H1 (cell line): ENCODE data around the gene CLEC18C. TPM values are rescaled to one million over a fixed set of nuclear protein-coding genes. Genes with fewer than 3 reads are reported as not detected.

Source experiments
- CTCF ChIA-PET: fragments of 300-600 bp; sonication (Branson Sonifier 250); formaldehyde crosslinking; loops from one replicate; lab custom pipeline; 2021; ENCODE audit not compliant: partially characterized antibody; lab: Charles Lee
- POLR2A ChIA-PET: fragments of 300-600 bp; sonication (Branson Sonifier 250); formaldehyde crosslinking; loops from one replicate; lab custom pipeline; 2021; ENCODE audit warnings: inconsistent platforms; ENCODE audit not compliant: partially characterized antibody; lab: Charles Lee
- DNase-seq, 2 experiments: peaks; one replicate each; pipeline versions ENCODE4 v3.0.0 to v3.0.0-alpha.2; 2010 to 2022; ENCODE audit warnings: low spot score in 2 of 2, low read depth in 1 of 2, mixed read lengths in 1 of 2
- FAIRE-seq: peaks from 2 replicates; lab custom pipeline; 2011; peaks lifted over from hg19 to GRCh38; lab: Jason Lieb, UNC
- H2AFZ ChIP-seq: 2 replicates; pipeline ENCODE4 v1.8.1; 2012; ENCODE audit warnings: low read length, inconsistent platforms
- H2AK5ac ChIP-seq: 2 replicates; pipeline ENCODE4 v1.6.1; 2013; ENCODE audit warnings: low read depth, low read length
- H2BK120ac ChIP-seq: replicated peaks from 2 replicates; pipeline ENCODE3; 2013; ENCODE audit warnings: low read depth, low read length, inconsistent platforms
- H2BK12ac ChIP-seq: 2 replicates; pipeline ENCODE4 v1.6.1; 2013; ENCODE audit warnings: low read depth, low read length
- H2BK15ac ChIP-seq: 2 replicates; pipeline ENCODE4 v1.6.1; 2013; ENCODE audit warnings: low read length
- H2BK20ac ChIP-seq: 2 replicates; pipeline ENCODE4 v1.6.1; 2013; ENCODE audit warnings: low read length
- H2BK5ac ChIP-seq: 2 replicates; pipeline ENCODE4 v1.6.1; 2013; ENCODE audit warnings: low read depth, low read length
- H3K14ac ChIP-seq: 2 replicates; pipeline ENCODE4 v1.6.1; 2013; ENCODE audit warnings: inconsistent platforms; ENCODE audit not compliant: insufficient read length
- H3K18ac ChIP-seq: 2 replicates; pipeline ENCODE4 v1.6.1; 2013; ENCODE audit warnings: low read length; ENCODE audit errors: extremely low read depth
- H3K23ac ChIP-seq: 2 replicates; pipeline ENCODE4 v1.6.1; 2013; ENCODE audit warnings: inconsistent platforms; ENCODE audit not compliant: insufficient read length
- H3K23me2 ChIP-seq: 2 replicates; pipeline ENCODE4 v1.6.1; 2013; ENCODE audit warnings: low read depth, low read length
- H3K27ac ChIP-seq: 2 replicates; pipeline ENCODE4 v1.6.1; 2011; ENCODE audit warnings: low read depth, low read length, inconsistent platforms
- H3K27me3 ChIP-seq, 4 experiments: replicated peaks in 1 of 4; 1 replicate in 1 of 4; 2 replicates in 3 of 4; pipeline versions ENCODE4 v1.6.1 to v1.8.1; 2011 to 2013; ENCODE audit warnings: low read length in 3 of 4, mild to moderate bottlenecking in 3 of 4, inconsistent platforms in 2 of 4, mixed read lengths in 2 of 4, moderate library complexity in 1 of 4; ENCODE audit not compliant: control insufficient read depth in 3 of 4, insufficient read depth in 3 of 4; ENCODE audit errors: extremely low read depth in 1 of 4
- H3K36me3 ChIP-seq, 4 experiments: 2 replicates each; pipeline versions ENCODE4 v1.6.1 to v1.8.1; 2011 to 2013; ENCODE audit warnings: mild to moderate bottlenecking in 4 of 4, low read length in 3 of 4, moderate library complexity in 2 of 4, control low read depth in 1 of 4, inconsistent platforms in 1 of 4; ENCODE audit not compliant: insufficient read depth in 4 of 4, control insufficient read depth in 2 of 4
- H3K4ac ChIP-seq: replicated peaks from 2 replicates; pipeline ENCODE3; 2013; ENCODE audit warnings: low read length, low read depth, mixed read lengths, inconsistent platforms; ENCODE audit not compliant: insufficient read length
- H3K4me1 ChIP-seq, 4 experiments: replicated peaks in 1 of 4; 1 replicate in 1 of 4; 2 replicates in 3 of 4; pipeline versions ENCODE4 v1.6.1 to v1.8.1; 2011 to 2013; ENCODE audit warnings: low read length in 3 of 4, inconsistent platforms in 2 of 4, mixed read lengths in 1 of 4; ENCODE audit not compliant: insufficient read depth in 4 of 4, control insufficient read depth in 3 of 4
- H3K4me2 ChIP-seq, 2 experiments: 2 replicates each; pipeline versions ENCODE4 v1.6.1 to v1.8.1; 2011 to 2013; ENCODE audit warnings: low read depth in 2 of 2, low read length in 2 of 2, control low read depth in 1 of 2, inconsistent platforms in 1 of 2, mild to moderate bottlenecking in 1 of 2; ENCODE audit not compliant: insufficient read depth in 1 of 2
- H3K4me3 ChIP-seq, 4 experiments: fragments of 200-600, 300-600 bp in 1 of 4; sonication (generic), shearing (Covaris generic), sonication (Bioruptor Twin) in 1 of 4; 2 replicates each; pipeline versions ENCODE4 v1.5.1 to v1.8.1; 2011 to 2016; ENCODE audit warnings: low read length in 4 of 4, low read depth in 3 of 4, control low read depth in 2 of 4, inconsistent platforms in 2 of 4, mild to moderate bottlenecking in 2 of 4, mixed read lengths in 1 of 4, moderate library complexity in 1 of 4; ENCODE audit not compliant: insufficient read depth in 2 of 4; ENCODE audit errors: extremely low read depth in 1 of 4
- H3K56ac ChIP-seq: replicated peaks from 2 replicates; pipeline ENCODE3; 2013; ENCODE audit warnings: low read depth, mild to moderate bottlenecking, mixed read lengths, low read length, inconsistent platforms; ENCODE audit not compliant: insufficient read length
- H3K79me1 ChIP-seq: 2 replicates; pipeline ENCODE4 v1.6.1; 2013; ENCODE audit warnings: low read depth, low read length, control low read depth
- H3K79me2 ChIP-seq, 2 experiments: 2 replicates each; pipeline versions ENCODE4 v1.6.1 to v1.8.1; 2012 to 2013; ENCODE audit warnings: low read length in 2 of 2, mild to moderate bottlenecking in 2 of 2, inconsistent platforms in 1 of 2; ENCODE audit not compliant: insufficient read depth in 2 of 2, control insufficient read depth in 1 of 2
- H3K9ac ChIP-seq, 4 experiments: replicated peaks in 1 of 4; 1 replicate in 1 of 4; 2 replicates in 3 of 4; pipeline versions ENCODE4 v1.6.1 to v1.8.1; 2011 to 2013; ENCODE audit warnings: low read depth in 3 of 4, low read length in 3 of 4, control low read depth in 2 of 4, mild to moderate bottlenecking in 2 of 4, moderate library complexity in 2 of 4, inconsistent platforms in 1 of 4; ENCODE audit errors: extremely low read depth in 1 of 4
- H3K9me3 ChIP-seq, 2 experiments: 2 replicates each; pipeline versions ENCODE4 v1.6.1 to v1.8.1; 2012 to 2013; ENCODE audit warnings: mild to moderate bottlenecking in 2 of 2, moderate library complexity in 2 of 2, control low read depth in 1 of 2, inconsistent platforms in 1 of 2, low read depth in 1 of 2, low read length in 1 of 2, mixed read lengths in 1 of 2; ENCODE audit not compliant: insufficient read depth in 2 of 2
- H4K20me1 ChIP-seq, 2 experiments: replicated peaks in 1 of 2; 2 replicates each; pipeline versions ENCODE3 to v1.8.1; 2011 to 2013; ENCODE audit warnings: inconsistent platforms in 2 of 2, low read length in 2 of 2, mild to moderate bottlenecking in 1 of 2; ENCODE audit not compliant: insufficient read depth in 2 of 2, control insufficient read depth in 1 of 2
- H4K5ac ChIP-seq: 2 replicates; pipeline ENCODE4 v1.6.1; 2013; ENCODE audit warnings: low read length, low read depth, mixed read lengths, inconsistent platforms; ENCODE audit not compliant: insufficient read length
- H4K8ac ChIP-seq: 2 replicates; pipeline ENCODE4 v1.8.0; 2013; ENCODE audit warnings: mild to moderate bottlenecking, moderate library complexity, low read length, inconsistent platforms; ENCODE audit not compliant: insufficient read depth; ENCODE audit errors: extremely low read depth
- H4K91ac ChIP-seq: replicated peaks from 2 replicates; pipeline ENCODE3; 2013; ENCODE audit warnings: low read length, mixed read lengths, inconsistent platforms; ENCODE audit not compliant: insufficient read length
- ATF2 ChIP-seq: IDR thresholded peaks from 2 replicates; pipeline ENCODE4 v1.6.1; 2012; ENCODE audit warnings: low read length, inconsistent platforms
- EGR1 ChIP-seq: IDR thresholded peaks from 2 replicates; pipeline ENCODE4 v1.6.1; 2011; ENCODE audit warnings: low read depth, low read length, borderline replicate concordance
- FOSL1 ChIP-seq: IDR thresholded peaks from 2 replicates; pipeline ENCODE4 v1.6.1; 2011; ENCODE audit warnings: mild to moderate bottlenecking, low read depth, low read length, moderate library complexity; ENCODE audit not compliant: insufficient read depth
- GABPA ChIP-seq: IDR thresholded peaks from 2 replicates; pipeline ENCODE4 v1.6.1; 2011; ENCODE audit warnings: mild to moderate bottlenecking, low read length, moderate library complexity, borderline replicate concordance; ENCODE audit not compliant: insufficient read depth
- HDAC6 ChIP-seq: IDR thresholded peaks from one replicate; pipeline ENCODE4 v1.7.1; 2012; ENCODE audit warnings: low read depth, mild to moderate bottlenecking, inconsistent platforms, low read length, moderate library complexity
- MAFK ChIP-seq: IDR thresholded peaks from 2 replicates; pipeline ENCODE4 v1.6.1; 2012; ENCODE audit warnings: low read depth, mild to moderate bottlenecking, improper control_type of control experiment, low read length
- POU5F1 ChIP-seq: IDR thresholded peaks from 2 replicates; pipeline ENCODE4 v1.6.1; 2011; ENCODE audit warnings: low read depth, mild to moderate bottlenecking, low read length, moderate library complexity
- RBBP5 ChIP-seq: IDR thresholded peaks from 2 replicates; pipeline ENCODE4 v1.7.1; 2012; ENCODE audit warnings: low read depth, mild to moderate bottlenecking, inconsistent platforms, low read length, moderate library complexity, borderline replicate concordance
- SIX5 ChIP-seq: IDR thresholded peaks from 2 replicates; pipeline ENCODE4 v1.6.1; 2011; ENCODE audit warnings: mild to moderate bottlenecking, low read depth, low read length
- SP4 ChIP-seq: IDR thresholded peaks from 2 replicates; pipeline ENCODE4 v1.6.1; 2012; ENCODE audit warnings: low read length, inconsistent platforms
- SUZ12 ChIP-seq: fragments of 200-600 bp; sonication (generic); IDR thresholded peaks from 2 replicates; pipeline ENCODE4 v1.6.1; 2012; ENCODE audit warnings: mild to moderate bottlenecking, inconsistent platforms, low read length, moderate library complexity, mixed read lengths
- USF2 ChIP-seq: IDR thresholded peaks from 2 replicates; pipeline ENCODE4 v1.6.1; 2011; ENCODE audit warnings: low read length, improper control_type of control experiment
- WGBS, 2 experiments: shearing (Covaris generic) in 1 of 2; methylation state at CpG; one replicate each; pipeline versions ENCODE4 v1.1.6 to v1.1.7; 2013 to 2015; ENCODE audit warnings: low lambda C conversion rate in 2 of 2, mixed read lengths in 2 of 2, inconsistent platforms in 1 of 2, low coverage in 1 of 2, missing lambda C conversion rate in 1 of 2; ENCODE audit not compliant: insufficient replicate concordance in 2 of 2, insufficient coverage in 1 of 2, insufficient read length in 1 of 2; ENCODE audit errors: extremely low coverage in 1 of 2, missing lambda C conversion rate in 1 of 2; 5-methylcytosine and 5-hydroxymethylcytosine counted together
- polyA plus RNA-seq, 7 experiments: library from polyadenylated mRNA; depleted of rRNA in 3 of 7; stranded (reverse) in 5 of 7; unstranded in 2 of 7; fragments of >200 nt in 5 of 7; fragments of 200-250 nt in 2 of 7; gene quantifications; 1 replicate in 5 of 7; 2 replicates in 1 of 7; 4 replicates in 1 of 7; pipeline versions ENCODE4 v1.2.1 to v1.2.3, GENCODE V29; 2011 to 2013; ENCODE audit warnings: missing spikeins in 2 of 7, mixed read lengths in 2 of 7
- total RNA-seq: library from RNA; stranded (reverse); fragmentation: NEBNext Ultra II Directional; extraction: Animal tissue kit (Norgen Biotek cat#: 25700); gene quantifications from 2 replicates; pipeline ENCODE4 v1.2.1, GENCODE V29; 2021

Gene CLEC18C
- total and polyA plus RNA-seq, 2 of the 8 experiments (the other 6 are each of a cell fraction or from before 2014, with no cell fraction given) = 0.11 TPM; not detected in 1

- no peak overlapping the region for H4K8ac ChIP-seq
- H4K91ac ChIP-seq = no peak overlapping the region
- H3K79me2 ChIP-seq = no peaks in the 10 kb centered on the region
- H3K27ac ChIP-seq = no peak overlapping the region
- no peak overlapping the region for H3K18ac ChIP-seq
- POLR2A ChIA-PET = no interaction called here
- no peak overlapping the region for H2BK12ac ChIP-seq
- no peak for FAIRE-seq
- no peaks in the 10 kb centered on the region; the same call in 1 of the 2 replicates for H3K23me2 ChIP-seq
- H2BK120ac ChIP-seq = no peak overlapping the region
- no peak for DNase-seq
- CTCF ChIA-PET = interaction anchor here (0.9 to 1.9 kb wide), 5 partner anchors 8 to 111 kb away, joined by 3 to 5 read pairs (median 4); no protein-coding TSS in a partner anchor
- H3K4me1 ChIP-seq = no peaks in the 10 kb centered on the region
- no peaks in the 10 kb centered on the region for H3K9me3 ChIP-seq
- 97% methylated on average over 11 of the region's 11 CpGs; no CpG with 5 or more reads in 1 of the 2 experiments for WGBS, 2 experiments
- H3K4me2 ChIP-seq = no peak overlapping the region
- H2BK5ac ChIP-seq = no peak overlapping the region
- no peak overlapping the region for H4K5ac ChIP-seq
- H3K14ac ChIP-seq = no peak overlapping the region
- H3K36me3 ChIP-seq = peaks cover 36 to 90% (median 67%) of the 10 kb centered on the region in 4 experiments
- H2BK15ac ChIP-seq = no peak overlapping the region
- no peak overlapping the region for H3K23ac ChIP-seq
- H3K56ac ChIP-seq = no peak overlapping the region
- no peak overlapping the region for H3K4ac ChIP-seq
- H3K27me3 ChIP-seq = no peaks in the 10 kb centered on the region
- peaks cover 0 to 8% of the 10 kb centered on the region in 2 experiments for H4K20me1 ChIP-seq
- no peaks in the 10 kb centered on the region for H3K79me1 ChIP-seq
- no peak overlapping the region for H2AFZ ChIP-seq
- no peak overlapping the region for H2AK5ac ChIP-seq
- no peak overlapping the region for H2BK20ac ChIP-seq
- H3K4me3 ChIP-seq = no peak overlapping the region
- H3K9ac ChIP-seq = no peak overlapping the region
- TF ChIP-seq RBBP5 (no peak), USF2 (no peak), EGR1 (no peak), SIX5 (no peak), GABPA (no peak), SP4 (no peak), POU5F1 (no peak), FOSL1 (no peak), MAFK (no peak), SUZ12 (no peak), HDAC6 (no peak), ATF2 (no peak)
Observed at GRCh38 chr16:70157105-70157476, 16.5 kb upstream of the CLEC18C start.
